ENCODE data around the gene ARHGEF2.
"Not testable (repeated sequence)": the region's sequence is repeated elsewhere in the genome, so short reads cannot be mapped to it uniquely, and the experiment has no call there.

ARHGEF2 gene

GRCh38 chr1:155989242-155990004, 11.1 kb upstream of the ARHGEF2 start:
- no peak for DNase-seq

- DNase-seq, result not testable (repeated sequence)
Observed at GRCh38 chr1:155984903-155985645, 6.7 kb upstream of the ARHGEF2 start.

- no peak for DNase-seq
Observed at GRCh38 chr1:155984341-155984740, 6.0 kb upstream of the ARHGEF2 start.

- DNase-seq, result no peak
Observed at GRCh38 chr1:155983191-155984024, 5.1 kb upstream of the ARHGEF2 start.

GRCh38 chr1:155982106-155982505, 3.8 kb upstream of the ARHGEF2 start:
- DNase-seq, result no peak

- no peak for DNase-seq
Observed at GRCh38 chr1:155981266-155982088, 3.1 kb upstream of the ARHGEF2 start.

GRCh38 chr1:155979597-155980343, 1.4 kb upstream of the ARHGEF2 start:
- no peak for DNase-seq

GRCh38 chr1:155978973-155979429, 654 bp upstream of the ARHGEF2 start:
- no peak for DNase-seq

GRCh38 chr1:155977690-155978324, 540 bp downstream of the ARHGEF2 start:
- DNase-seq, result no peak

GRCh38 chr1:155976913-155977689, 1.2 kb downstream of the ARHGEF2 start:
- no peak for DNase-seq

- DNase-seq, result no peak
Observed at GRCh38 chr1:155976062-155976912, 2.1 kb downstream of the ARHGEF2 start.

GRCh38 chr1:155975375-155976061, 2.8 kb downstream of the ARHGEF2 start:
- DNase-seq, result no peak

- DNase-seq, result no peak
Observed at GRCh38 chr1:155974208-155975115, 3.9 kb downstream of the ARHGEF2 start.

- DNase-seq, result no peak
Observed at GRCh38 chr1:155973723-155974122, 4.6 kb downstream of the ARHGEF2 start.

GRCh38 chr1:155971910-155972809, 6.2 kb downstream of the ARHGEF2 start:
- no peak for DNase-seq

- DNase-seq, result no peak
Observed at GRCh38 chr1:155970531-155971167, 7.7 kb downstream of the ARHGEF2 start.

Data from NCI-H1417 treated with DMSO at 0.1 percent for 48 hours (cell line).